ENCODE data around the gene UBR4.

The UBR4 gene

GRCh38 chr1:19089524-19089923, 120.5 kb downstream of the UBR4 start:
- TF ChIP-seq GATA1 (IDR thresholded peaks at IDR 0.05; ENCODE audit: low read depth, low read length) (no peak), POLR2A (IDR thresholded peaks at IDR 0.05; ENCODE audit: low read length) (no peak)
- DNase-seq = no peak

- TF ChIP-seq POLR2A (IDR thresholded peaks at IDR 0.05; ENCODE audit: low read length) = no peak
- TF ChIP-seq GATA1 (IDR thresholded peaks at IDR 0.05; ENCODE audit: low read depth, low read length) = no peak
- no peak for DNase-seq
Observed at GRCh38 chr1:19088717-19089442, 121.2 kb downstream of the UBR4 start.

GRCh38 chr1:19087737-19088594, 122.1 kb downstream of the UBR4 start:
- no peak for DNase-seq
- no peak for TF ChIP-seq POLR2A (IDR thresholded peaks at IDR 0.05; ENCODE audit: low read length)
- TF ChIP-seq GATA1 (IDR thresholded peaks at IDR 0.05; ENCODE audit: low read depth, low read length) = no peak

GRCh38 chr1:19087017-19087736, 122.9 kb downstream of the UBR4 start:
- DNase-seq = no peak
- TF ChIP-seq POLR2A (IDR thresholded peaks at IDR 0.05; ENCODE audit: low read length) (no peak), GATA1 (IDR thresholded peaks at IDR 0.05; ENCODE audit: low read depth, low read length) (no peak)

- TF ChIP-seq GATA1 (IDR thresholded peaks at IDR 0.05; ENCODE audit: low read depth, low read length) (no peak), POLR2A (IDR thresholded peaks at IDR 0.05; ENCODE audit: low read length) (no peak)
- DNase-seq = peak; percentile 30 to 70
Observed at GRCh38 chr1:19086176-19086875, 123.7 kb downstream of the UBR4 start.

GRCh38 chr1:19084206-19084738, 125.8 kb downstream of the UBR4 start:
- no peak for DNase-seq
- no peak for TF ChIP-seq GATA1 (IDR thresholded peaks at IDR 0.05; ENCODE audit: low read depth, low read length)
- no peak for TF ChIP-seq POLR2A (IDR thresholded peaks at IDR 0.05; ENCODE audit: low read length)

GRCh38 chr1:19083081-19083480, 127.0 kb downstream of the UBR4 start:
- DNase-seq = no peak
- TF ChIP-seq POLR2A (IDR thresholded peaks at IDR 0.05; ENCODE audit: low read length) = no peak
- TF ChIP-seq GATA1 (IDR thresholded peaks at IDR 0.05; ENCODE audit: low read depth, low read length) = no peak

GRCh38 chr1:19081218-19081893, 128.7 kb downstream of the UBR4 start:
- peak; percentile 75 to 86 for DNase-seq
- no peak for TF ChIP-seq GATA1 (IDR thresholded peaks at IDR 0.05; ENCODE audit: low read depth, low read length)
- TF ChIP-seq POLR2A (IDR thresholded peaks at IDR 0.05; ENCODE audit: low read length) = no peak

GRCh38 chr1:19080721-19081120, 129.3 kb downstream of the UBR4 start:
- DNase-seq = no peak
- TF ChIP-seq GATA1 (IDR thresholded peaks at IDR 0.05; ENCODE audit: low read depth, low read length) (no peak), POLR2A (IDR thresholded peaks at IDR 0.05; ENCODE audit: low read length) (no peak)

- TF ChIP-seq POLR2A (IDR thresholded peaks at IDR 0.05; ENCODE audit: low read length) = no peak
- peak; percentile 40 to 50 for DNase-seq
Observed at GRCh38 chr1:19079541-19080472, 130.3 kb downstream of the UBR4 start.

GRCh38 chr1:19078536-19078935, 131.5 kb downstream of the UBR4 start:
- TF ChIP-seq GATA1 (IDR thresholded peaks at IDR 0.05; ENCODE audit: low read depth, low read length) (no peak), POLR2A (IDR thresholded peaks at IDR 0.05; ENCODE audit: low read length) (no peak)
- no peak for DNase-seq
